NCI-H2029 (cell line): ENCODE results near the gene S100A9.
"Not testable (repeated sequence)": the region's sequence is repeated elsewhere in the genome, so short reads cannot be mapped to it uniquely, and the experiment has no call there.

Experiments
- DNase-seq: peaks from one replicate; lab custom pipeline; 2025; lab: John Stamatoyannopoulos, UW

S100A9 gene

DNA sequence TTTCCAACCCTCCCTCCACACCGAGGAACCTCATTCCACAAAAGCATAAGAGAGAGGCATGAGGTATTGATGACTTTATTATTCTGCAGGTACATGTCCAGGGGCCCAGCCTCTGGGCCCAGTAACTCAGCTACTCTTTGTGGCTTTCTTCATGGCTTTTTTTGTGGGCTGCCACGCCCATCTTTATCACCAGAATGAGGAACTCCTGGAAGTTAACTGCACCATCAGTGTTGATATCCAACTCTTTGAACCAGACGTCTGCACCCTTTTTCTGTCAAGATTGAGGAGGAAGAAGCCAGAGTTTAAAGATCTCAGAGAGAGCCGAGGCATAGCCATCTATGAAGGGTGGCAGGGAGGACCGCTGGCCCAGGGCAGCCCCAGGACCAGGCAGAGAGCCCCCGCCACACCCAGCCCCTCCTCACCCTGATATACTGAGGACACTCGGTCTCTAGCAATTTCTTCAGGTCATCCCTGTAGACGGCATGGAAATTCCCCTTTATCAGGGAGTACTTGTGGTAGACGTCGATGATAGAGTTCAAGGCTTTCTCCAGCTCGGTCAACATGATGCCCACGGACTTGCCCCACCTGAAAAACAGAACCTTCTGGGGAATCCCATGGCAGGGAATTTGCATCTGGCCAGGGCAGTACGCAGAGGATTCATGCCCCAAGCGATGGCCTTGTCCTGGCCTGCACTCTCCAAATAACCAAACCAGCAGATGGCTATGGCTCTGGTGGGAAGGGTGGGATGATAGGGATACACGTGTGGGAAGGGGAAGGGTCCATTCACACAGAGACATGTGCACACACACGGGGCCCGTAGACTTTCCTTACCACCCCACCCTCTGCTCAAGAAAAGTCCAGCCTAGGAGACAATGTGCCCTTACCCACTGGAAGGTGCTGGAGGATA lies 32.6 kb downstream of the S100A9 start:
- DNase-seq, result no peak

DNA sequence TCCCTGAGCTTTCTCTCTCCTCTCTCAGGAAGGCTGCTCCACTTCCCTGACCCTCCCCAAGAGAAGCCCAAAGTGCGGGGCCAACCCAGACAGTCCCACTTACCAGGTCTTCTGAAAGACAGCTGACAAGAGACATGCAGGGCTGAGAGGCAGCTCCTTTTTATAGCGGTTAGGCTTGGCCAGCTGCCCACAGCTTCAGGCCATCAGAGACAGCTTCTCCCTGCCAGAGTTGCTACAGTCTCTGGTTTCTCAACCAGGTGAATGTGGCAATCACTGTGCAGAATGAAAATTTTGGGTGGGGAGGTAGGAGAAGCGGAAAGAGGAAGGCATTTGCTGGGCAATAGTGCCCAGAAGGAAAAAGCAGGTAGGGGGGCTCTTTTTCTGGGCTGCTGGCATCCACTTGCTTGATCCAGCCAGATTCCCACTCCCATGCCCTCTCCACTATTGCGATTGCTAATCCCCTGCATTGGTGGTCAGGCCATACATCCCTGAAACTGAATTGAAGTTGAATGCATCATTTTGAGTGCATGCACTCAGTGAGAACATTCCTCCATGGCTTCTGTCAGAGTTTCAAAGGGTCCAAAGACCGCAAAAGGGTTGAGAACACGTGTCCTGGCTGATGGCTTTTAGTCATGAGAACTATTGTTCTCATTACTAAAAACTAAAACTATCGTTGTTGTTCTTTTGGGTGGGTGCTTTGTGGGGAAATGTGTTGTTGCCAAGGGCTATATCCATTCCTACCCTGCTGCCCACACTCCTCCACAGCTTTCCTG lies 33.5 kb downstream of the S100A9 start, which contains the start of gene S100A8:
TSS of gene S100A8 (minus strand) at position 136 of the 773 bp plus-strand sequence. CDS start 538 bp downstream, outside the sequence.
- DNase-seq, result peak; percentile 23

DNA sequence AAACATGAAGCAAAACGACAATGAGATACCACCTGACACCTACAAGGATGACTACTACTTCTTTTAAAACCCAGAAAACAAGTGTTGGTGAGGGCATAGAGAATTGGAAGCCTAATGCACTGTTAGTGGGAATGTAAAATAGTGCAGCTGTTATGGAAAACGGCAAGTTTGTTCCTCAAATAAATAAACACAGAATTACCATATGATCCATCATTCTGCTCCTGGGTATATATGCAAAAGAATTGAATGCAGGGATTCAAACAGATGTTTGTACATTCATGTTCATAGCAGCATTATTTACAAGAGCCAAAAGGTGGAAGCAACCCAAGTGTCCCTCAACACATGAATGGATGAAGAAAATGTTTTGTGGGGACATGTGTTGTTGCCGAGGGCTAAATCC lies 34.6 kb downstream of the S100A9 start:
- DNase-seq, result no peak

DNA sequence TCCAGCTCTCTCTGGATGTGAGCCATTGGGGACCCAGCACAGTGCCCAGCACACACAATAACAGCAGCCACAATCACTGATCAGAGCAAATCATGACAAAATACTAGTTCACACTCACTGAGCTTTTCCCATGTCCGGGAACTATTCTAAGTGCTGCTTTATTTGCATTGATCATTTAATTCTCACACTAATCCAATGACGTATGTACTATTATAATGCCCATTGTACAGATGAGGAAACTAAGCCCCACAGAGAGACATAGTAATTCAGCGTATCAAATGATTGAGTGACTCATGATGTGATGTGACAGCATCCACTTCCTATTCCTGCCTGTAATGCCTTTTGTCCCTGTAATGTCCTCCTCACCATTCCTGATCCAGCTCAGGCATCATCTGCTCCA lies 35.2 kb downstream of the S100A9 start:
- DNase-seq, result no peak

DNA sequence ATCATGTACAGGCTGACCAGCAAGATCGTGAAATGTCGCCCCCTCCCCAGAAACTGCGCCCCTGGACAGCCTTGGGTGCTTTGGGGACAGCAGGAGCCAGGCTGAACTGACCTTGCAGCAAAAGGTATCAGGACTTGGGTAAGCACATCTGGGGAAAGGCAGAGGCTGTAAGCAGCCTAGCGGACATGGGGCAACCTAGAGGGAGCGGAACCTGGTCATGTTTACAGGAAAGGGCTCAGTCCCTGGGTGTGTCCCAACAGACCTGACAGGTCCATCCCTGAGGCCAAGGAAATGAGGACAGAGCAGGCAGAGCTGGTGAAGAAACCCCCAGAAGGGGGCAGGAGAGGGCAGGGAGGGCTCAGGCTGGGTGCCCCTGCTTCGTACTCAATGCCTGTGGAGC lies 36.3 kb downstream of the S100A9 start:
- DNase-seq, result no peak

DNA sequence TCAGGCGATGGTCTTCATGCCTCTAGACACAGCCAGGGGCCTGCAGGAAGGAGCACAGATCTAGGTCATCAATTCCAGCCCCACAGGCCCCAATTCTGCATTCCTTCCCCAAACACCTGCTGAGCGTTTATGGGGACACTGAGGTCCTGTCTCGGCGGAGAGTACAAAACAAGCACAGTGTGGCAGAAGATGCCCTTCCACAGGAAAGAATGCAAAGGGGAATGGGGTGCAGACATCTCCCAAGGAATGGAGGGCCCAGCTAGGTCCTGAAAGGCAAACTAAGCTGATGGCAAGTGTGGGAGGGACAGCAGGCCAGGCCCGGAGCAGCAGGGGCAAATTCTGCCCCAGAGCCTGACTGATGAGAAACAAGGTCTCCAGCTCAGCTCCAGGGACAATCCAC lies 36.7 kb downstream of the S100A9 start:
- DNase-seq, result no peak

DNA sequence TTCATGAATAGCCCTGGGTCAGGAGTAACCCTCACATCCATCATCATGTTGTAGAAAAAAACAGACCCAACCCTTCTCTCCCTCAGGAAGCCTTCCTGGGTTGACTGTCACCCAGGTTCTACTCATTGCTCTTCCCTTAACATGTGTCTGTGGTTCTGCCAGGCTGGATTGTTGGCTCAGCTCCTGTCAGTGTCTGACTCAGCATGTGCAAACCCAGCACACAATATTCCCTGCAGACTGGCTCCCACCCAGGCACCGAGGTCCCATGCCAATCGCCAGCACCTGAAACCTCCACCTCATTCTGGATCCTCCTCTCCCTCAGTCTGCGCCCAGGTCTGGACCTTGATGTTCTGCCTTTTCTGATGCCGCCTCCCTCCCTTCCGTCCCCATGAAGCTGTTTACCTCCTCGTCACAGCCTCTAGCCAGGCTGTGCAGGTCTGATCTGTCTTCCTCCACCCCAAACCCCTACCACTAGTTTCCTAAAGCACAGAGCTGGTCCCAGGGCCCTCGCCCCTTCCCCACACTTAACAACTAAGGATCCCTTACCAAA lies 37.6 kb downstream of the S100A9 start:
- no peak for DNase-seq

DNA sequence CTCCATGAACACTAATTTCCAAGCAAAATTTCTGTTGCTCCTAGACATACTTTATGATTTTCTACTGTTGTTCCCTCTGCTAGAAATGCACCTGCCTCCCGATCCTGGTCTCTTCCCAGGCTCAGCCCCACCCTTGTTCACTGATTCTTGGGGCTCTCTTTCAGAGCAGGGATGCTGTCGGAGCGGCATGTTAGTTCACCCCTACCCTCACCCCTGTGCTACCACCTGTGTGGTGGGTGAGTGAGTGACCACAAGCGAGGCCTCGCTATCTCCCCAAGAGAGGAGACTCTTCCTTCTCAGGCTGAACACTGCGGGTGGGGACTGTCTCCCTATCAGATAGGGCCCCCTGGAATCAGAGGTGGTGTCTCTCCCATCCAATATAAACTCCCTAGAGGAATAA lies 38.1 kb downstream of the S100A9 start:
- no peak for DNase-seq

DNA sequence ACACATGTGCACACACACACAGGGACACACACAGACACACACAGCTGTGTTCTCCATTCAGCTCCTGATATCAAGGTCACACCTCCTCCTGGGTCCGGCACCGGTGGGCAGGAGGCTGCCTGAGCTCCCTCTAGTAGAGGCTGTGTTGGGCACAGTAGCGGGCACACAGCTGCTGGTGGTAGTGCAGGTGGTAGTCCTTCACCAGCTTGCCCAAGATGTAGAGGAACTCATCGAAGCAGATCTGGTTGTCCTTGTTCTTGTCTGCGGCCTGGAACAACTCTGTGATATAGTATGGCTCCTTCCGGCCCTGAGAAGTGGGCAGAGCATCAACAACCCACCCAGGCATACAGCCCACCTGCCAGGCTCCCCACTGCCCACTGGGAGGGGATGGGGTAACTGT lies 38.8 kb downstream of the S100A9 start:
- no peak for DNase-seq

DNA sequence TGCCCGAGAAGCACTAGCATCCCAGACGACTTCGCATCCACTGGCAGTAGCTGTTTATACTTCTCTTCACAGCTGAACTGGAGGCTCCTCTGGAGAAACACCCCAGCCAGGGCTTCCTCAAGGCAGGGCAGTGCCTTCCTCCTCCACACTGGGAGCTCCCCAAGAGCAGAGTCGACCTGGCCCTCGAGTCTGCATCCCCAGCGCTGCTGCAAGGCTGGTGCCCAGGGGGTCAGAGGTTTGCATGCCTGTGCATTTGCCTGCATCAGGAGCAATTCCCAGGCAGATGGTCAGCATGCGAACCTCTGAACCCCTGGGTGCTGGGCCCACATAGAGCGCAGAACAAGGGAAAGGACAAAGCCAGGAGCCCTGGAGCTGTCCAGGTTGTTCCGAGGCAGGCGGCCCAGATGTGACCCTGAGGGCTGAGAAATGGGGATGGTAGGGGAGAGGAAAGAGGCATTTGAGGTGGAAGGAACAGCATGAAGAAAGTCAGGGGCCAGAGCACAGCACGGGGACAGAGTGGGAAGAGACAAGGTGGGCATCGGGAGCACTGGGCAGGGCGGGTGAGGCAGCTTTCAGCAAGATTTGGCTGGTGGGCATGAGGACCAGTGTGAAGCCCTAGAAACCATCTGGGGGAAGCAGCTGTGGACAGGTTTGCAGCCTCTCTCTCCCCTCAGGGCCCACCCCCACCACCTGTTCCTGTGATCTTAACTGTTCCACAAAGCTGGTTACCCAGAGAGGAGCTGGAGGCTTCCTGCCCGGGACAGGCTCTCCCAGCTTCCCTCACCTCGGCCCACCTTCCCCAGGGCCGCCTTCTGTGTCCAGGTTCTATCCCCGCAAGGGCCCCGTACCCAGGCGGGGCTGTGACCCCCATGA lies 39.6 kb downstream of the S100A9 start:
- no peak for DNase-seq

DNA sequence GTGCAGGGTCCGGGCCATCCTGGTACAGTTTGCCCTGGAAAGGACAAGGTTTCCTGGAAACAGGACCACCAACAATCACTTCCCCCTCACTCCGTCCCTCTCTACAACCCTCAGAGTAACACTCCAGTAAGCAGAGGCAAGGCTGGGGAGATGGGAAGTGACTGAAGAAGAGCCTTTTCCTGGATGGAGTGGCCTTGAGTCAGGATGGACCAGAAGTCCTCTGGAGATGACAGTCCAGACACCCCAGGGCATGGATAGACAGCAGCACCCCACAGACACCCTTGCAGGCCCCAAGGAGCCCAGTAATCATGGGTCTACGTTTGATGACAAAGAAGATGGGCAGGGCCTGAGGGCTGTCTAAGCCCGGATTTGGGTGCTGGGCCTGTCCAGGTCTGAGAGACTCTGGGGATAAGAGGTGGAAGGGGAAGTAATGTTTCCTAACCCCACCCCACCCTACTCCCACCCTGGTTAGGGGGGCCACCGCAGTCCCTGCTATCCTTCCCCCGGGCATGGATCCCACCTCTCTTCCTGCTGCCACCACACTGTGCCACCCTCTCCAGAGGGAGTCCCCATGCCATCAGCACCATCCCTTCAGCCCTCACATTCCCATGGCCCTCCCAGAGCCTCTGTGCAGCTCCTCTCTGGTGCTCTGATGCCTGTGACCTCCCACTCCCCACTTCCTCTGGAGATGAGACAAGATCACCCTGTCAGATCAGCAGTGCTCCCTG lies 40.4 kb downstream of the S100A9 start:
- DNase-seq, result no peak

DNA sequence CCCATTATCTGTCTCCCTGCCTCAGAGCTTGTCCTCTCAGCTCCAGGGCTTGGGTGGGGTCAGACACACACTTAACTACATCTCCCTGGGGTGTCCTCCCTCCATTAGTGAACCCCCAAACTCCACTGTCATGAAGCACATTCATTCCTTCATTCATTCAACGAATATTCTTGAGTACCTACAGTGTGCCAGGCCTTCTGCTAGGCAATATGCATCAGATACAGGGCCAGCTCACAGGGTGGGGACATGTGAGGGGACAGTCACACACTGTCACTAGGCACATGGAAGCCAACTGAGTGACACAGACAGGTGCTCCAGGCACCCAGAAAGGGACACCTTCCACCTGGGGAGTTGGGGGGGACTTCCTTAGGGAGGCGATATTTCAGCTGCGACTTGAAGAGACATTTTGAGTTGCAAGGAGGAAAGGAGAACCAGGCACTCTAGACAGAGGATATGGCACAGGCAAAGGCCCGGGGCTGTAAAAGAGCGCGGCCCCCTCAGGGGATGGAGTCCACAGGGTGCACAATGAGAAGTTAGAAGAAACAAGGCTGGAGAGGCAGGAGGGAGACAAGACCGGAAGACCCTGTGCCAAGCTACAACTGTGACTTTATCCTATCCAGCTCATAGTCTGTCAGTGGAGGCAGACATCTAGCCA lies 41.9 kb downstream of the S100A9 start:
- DNase-seq, result no peak

DNA sequence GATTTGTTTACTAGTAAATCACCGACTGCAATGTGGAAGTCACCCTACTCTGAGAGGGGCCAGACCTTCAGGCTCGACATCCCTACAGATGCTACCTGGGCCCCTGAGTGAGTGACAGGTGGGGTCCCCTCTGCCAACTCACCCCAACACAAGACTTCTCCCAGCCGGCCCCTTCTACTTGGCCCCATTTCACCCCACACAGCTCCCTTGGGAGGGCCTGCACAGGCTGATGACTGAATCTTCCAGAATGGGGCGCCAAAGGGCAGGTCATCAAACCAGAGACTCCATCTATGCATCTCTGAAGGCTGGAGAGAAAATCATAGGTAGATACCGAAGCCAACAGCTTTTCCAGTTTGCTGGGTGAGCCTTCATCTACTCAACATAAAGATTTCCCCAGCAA lies 42.6 kb downstream of the S100A9 start:
- peak; percentile 19 for DNase-seq

DNA sequence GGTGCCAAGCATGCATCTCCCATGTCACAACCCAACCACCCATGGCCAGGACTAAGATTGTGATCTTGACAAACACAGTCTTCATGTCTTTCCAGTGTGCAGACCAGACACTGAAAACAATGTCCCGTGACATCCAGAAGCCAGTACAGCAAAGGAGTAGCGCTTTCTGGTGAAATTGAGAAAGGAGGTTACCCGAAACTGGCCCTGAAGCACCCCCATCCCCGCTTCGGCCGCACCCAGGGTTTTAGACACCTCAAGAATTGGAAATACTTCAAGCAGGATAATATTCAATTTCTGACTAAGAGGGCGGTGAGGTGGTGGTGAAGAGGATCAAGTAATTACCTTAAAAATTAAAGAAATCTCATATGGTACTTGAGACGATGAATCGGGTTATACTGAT lies 43.8 kb downstream of the S100A9 start:
- DNase-seq, result no peak

DNA sequence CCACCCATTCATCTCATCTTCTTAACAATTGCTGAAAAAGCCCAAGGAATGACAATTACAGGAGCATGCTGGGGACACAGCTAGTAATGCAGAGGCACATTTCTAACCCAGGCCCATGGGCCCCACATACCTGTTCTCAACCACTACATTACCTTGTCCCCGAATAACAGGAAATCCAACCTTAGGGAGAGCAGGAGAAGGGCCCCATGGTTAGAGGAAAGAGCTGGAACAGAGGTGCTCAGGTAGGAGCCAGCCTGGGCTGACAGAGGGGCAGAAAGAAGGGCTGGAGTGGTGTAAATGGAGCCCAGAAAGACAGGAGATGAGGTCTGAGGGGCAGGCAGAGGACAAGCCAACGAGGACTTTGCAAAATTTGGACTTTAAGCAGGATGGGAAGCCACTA lies 44.6 kb downstream of the S100A9 start:
- DNase-seq, result no peak

DNA sequence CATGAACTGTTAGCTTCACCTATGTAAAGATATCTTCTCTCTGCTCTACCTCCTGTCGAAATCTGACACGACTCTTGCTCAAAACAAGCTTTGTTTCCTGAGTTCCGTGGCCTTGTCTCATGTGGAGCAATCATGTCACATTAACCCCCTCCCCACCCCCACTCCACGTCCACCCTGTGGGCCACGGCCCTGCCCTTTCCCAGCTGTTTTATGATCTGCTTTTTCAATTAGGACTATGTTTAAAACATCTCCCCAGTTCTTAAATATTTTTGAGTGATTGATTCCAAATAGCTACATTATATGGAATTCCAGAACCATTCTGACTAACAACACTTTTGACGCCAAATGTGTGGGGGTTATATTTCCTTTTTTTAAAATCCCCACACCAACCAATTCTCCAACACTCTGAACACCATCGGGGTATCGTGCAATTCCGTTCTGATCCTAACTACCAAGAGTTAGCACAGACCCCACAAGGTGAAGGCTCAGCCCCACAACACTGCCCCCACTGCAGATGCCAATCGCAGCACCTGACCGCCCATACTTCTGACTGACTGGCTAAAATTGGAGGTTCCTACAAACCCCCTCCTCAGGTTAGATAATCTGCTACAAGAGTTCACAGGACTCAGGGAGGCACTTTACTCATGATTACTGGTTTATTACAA lies 45.9 kb downstream of the S100A9 start:
- DNase-seq, result no peak

DNA sequence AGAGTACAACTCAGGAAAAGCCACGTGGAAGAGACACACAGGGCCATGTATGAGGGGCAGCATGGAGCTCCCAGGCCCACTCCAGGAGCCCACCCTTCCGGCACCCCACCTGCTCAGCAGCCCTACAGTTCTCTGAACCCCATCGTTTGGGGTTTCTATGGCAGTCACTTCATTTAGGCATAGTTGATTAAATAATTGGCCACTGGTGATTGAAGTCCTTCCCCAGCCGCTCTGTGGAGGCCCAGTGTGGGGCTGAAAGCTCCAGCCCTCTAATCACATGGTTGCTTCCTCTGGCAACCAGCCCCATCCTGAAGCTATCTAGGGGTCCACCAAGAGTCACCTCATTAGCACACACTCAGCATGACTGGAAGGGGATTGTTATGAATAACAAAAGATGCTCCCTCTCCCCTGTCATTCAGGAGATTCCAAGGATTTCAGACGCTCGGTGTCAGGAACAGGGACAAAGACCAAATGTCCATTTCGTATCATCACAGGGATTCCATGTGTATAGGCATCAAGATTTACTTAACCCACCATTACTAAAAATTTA lies 46.5 kb downstream of the S100A9 start:
- no peak for DNase-seq

DNA sequence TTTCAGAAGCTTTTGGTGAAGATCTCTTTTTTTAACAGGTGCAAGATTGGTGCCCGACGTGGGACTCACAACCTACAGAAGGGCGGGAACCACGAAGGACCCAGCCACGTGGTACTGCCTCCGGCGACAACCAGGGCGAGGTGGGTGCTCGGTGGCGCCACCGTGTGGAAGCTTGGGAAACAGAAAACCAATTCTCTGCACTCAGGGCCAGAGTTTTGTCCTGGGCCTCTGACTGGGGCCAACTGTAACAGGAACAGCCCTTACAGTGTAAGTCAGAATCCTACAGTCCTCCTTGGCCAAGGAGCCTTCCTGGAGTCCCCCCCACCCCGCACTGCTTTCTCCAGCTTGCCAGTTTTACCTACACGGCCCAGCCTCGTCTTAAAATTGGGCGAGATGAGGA lies 47.1 kb downstream of the S100A9 start:
- no peak for DNase-seq

DNA sequence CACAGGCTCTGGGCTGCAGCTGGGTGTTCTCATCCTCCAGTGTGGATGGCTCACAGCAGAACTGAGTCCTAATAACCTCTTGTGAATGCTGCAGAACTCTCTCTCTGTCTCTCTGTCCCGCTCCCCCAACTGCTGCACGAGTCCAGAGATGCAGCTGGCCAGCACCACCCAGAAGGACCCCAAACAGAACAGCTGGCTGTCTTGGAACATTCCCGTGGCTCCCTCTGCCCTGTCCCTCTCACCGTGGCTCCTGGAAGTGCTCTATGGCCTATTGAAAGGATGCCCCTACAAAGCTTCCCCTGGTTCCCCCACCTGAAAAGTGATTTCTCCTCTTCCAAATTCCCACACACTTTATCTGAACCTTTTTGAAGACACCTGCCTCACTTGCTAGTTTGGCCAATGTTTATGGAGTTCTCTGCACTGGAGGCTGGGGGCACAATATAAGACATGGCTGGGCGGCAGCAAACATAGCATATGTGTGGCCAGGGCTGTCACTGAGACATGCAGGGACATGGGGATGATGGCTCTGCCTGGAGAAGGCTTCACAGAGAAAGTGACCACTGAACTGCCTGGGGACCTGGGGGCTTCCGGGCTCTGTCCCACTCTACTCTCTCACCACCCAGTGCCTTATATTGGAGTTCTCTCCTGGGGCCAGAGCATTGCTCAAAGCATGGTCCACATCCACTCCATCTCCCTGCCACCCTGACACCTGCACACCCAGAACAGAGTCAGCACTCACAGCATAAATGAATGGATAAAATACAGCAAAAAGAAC lies 48.4 kb downstream of the S100A9 start:
- DNase-seq, result not testable (repeated sequence)
